Esophagus muscularis mucosa (tissue), 3 donors: ENCODE results near the gene ZNF500.

Source experiments
- CTCF ChIP-seq, 3 experiments: fragments of 200-600 bp in 2 of 3; fragments of 450-650 bp in 1 of 3; sonication (generic) in 2 of 3; IDR thresholded peaks; one replicate each; pipeline ENCODE4 v1.5.1; 2017 to 2019; ENCODE audit warnings: antibody characterized with exemption in 3 of 3, mild to moderate bottlenecking in 2 of 3, moderate library complexity in 1 of 3
- EP300 ChIP-seq: sonication (generic); formaldehyde crosslinking; IDR thresholded peaks from one replicate; pipeline ENCODE4 v1.6.1; 2017; ENCODE audit warnings: antibody characterized with exemption

- TF ChIP-seq CTCF (IDR thresholded peaks at IDR 0.05) (no peak), EP300 (no peak)
Measured at GRCh38 chr16:4700997-4701743, 65.8 kb downstream of the ZNF500 start.
